Measurements from ENCODE around the gene PLA2G2F. TPM values are rescaled to one million over a fixed set of nuclear protein-coding genes. Genes with fewer than 3 reads are reported as not detected.

Gene PLA2G2F
- total RNA-seq, 2 donors from 2014 or later: not detected

DNA sequence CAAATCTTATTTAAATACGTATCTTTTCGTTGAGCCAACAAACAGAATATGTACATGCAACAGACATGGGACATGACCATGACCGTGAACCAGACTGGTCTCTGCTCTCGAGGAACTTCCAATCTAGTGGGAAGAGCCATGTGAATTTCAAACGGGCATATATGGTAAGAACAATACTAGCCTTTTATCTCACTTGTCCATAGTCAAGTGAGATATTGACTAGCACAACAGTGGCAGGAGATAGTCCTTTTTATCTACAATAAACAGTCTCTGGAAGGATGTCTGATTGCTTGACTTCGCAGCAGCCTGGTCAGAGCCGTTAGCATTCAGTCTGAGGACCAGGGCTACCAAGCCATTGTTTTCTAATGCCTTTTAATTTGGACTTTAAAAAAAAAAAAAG, 59.8 kb downstream of the PLA2G2F start:
- peaks cover 9% of the 10 kb centered on the region for H3K4me1 ChIP-seq
- TF ChIP-seq, protein P1, sequence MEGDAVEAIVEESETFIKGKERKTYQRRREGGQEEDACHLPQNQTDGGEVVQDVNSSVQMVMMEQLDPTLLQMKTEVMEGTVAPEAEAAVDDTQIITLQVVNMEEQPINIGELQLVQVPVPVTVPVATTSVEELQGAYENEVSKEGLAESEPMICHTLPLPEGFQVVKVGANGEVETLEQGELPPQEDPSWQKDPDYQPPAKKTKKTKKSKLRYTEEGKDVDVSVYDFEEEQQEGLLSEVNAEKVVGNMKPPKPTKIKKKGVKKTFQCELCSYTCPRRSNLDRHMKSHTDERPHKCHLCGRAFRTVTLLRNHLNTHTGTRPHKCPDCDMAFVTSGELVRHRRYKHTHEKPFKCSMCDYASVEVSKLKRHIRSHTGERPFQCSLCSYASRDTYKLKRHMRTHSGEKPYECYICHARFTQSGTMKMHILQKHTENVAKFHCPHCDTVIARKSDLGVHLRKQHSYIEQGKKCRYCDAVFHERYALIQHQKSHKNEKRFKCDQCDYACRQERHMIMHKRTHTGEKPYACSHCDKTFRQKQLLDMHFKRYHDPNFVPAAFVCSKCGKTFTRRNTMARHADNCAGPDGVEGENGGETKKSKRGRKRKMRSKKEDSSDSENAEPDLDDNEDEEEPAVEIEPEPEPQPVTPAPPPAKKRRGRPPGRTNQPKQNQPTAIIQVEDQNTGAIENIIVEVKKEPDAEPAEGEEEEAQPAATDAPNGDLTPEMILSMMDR (IDR thresholded peaks at IDR 0.05): no peak
- no peak for DNase-seq
- H3K9me3 ChIP-seq: no peaks in the 10 kb centered on the region
- no peak overlapping the region for H3K27ac ChIP-seq
- H3K27me3 ChIP-seq: no peaks in the 10 kb centered on the region
- no peaks in the 10 kb centered on the region for H3K36me3 ChIP-seq
- intact Hi-C loops (cut with DNase I): no loop called here
- H3K4me3 ChIP-seq: no peak overlapping the region
- H3K9ac ChIP-seq (ENCODE audit: low read depth in 2 of 2, low read length in 2 of 2): no peak overlapping the region

DNA sequence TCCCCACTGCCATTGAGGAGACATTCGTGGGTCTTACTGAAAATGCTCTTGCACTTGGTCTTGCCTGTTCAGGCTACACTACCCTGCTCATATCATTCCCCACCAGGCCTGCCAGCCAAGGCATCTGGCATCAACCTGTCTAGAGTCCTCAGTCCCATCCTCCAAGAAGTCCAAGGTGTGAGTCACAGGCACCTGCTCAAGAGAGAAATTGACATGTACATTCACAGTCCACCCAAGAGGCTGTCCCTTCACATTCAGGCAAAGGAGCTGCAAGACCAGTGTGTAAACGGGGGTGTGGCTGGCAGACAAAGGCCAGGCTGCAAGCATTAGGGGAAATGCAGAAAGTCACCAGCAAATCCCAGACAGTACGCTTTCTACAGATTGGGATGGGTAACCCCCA, 60.3 kb downstream of the PLA2G2F start:
- intact Hi-C loops (cut with DNase I): no loop called here
- Histone ChIP-seq H3K36me3 (no peaks in the 10 kb centered on the region), H3K4me1 (peaks cover 8% of the 10 kb centered on the region), H3K27ac (no peak overlapping the region), H3K4me3 (no peak overlapping the region), H3K9me3 (no peaks in the 10 kb centered on the region), H3K27me3 (no peaks in the 10 kb centered on the region), H3K9ac (ENCODE audit: low read depth in 2 of 2, low read length in 2 of 2) (no peak overlapping the region)
- DNase-seq: peak; percentile 35
- TF ChIP-seq, protein P1 (IDR thresholded peaks at IDR 0.05): no peak

DNA sequence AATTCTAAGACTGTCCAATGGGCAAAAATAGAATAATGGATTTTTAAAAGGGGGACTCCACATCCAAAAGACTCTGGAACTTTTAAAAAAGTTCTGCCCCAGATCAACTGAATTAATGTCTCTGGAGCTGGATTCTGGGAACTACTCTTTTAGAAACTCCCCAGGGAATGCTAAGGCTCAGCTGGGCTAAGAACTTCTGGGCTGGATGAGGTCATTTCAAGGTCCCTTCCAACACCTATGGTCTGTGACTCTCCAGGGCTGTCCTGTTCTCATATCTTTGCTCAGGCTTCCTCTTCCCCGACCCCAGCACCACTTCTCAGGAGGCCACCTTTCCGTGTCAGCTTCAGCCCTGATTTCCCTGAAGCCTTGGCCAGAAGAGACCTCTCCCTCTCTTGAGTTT, 60.7 kb downstream of the PLA2G2F start:
- no peak overlapping the region for H3K27ac ChIP-seq
- no peak overlapping the region for H3K4me3 ChIP-seq
- peaks cover 4% of the 10 kb centered on the region for H3K4me1 ChIP-seq
- intact Hi-C loops (cut with DNase I): no loop called here
- no peak overlapping the region for H3K9ac ChIP-seq (ENCODE audit: low read depth in 2 of 2, low read length in 2 of 2)
- H3K36me3 ChIP-seq: no peaks in the 10 kb centered on the region
- no peaks in the 10 kb centered on the region for H3K9me3 ChIP-seq
- TF ChIP-seq, protein P1 (IDR thresholded peaks at IDR 0.05): no peak
- no peaks in the 10 kb centered on the region for H3K27me3 ChIP-seq
- DNase-seq: no peak

Other genes starting within 250 kb of the PLA2G2F start
- not detected for gene PLA2G2E, start 215.7 kb upstream of the PLA2G2F start, total RNA-seq
- gene PLA2G2A, start 159.7 kb upstream of the PLA2G2F start, total RNA-seq: 100 to 1,000 TPM; 135 to 864 TPM
- 1 to 10 TPM in 1 of 2 donors, not detected in 1; 1.8 TPM for gene PLA2G5, start 69.1 kb upstream of the PLA2G2F start, total RNA-seq
- gene PLA2G2D, start 19.8 kb upstream of the PLA2G2F start, total RNA-seq: under 1 TPM; 0.21 to 0.25 TPM
- gene UBXN10, start 46.8 kb downstream of the PLA2G2F start, total RNA-seq: 1 to 10 TPM; 3.3 to 3.5 TPM
- under 1 TPM in 1 of 2 donors, not detected in 1; 0.27 TPM for gene PLA2G2C, start 47.2 kb downstream of the PLA2G2F start, total RNA-seq
- under 1 TPM; 0.29 to 0.30 TPM for gene VWA5B1, start 151.6 kb downstream of the PLA2G2F start, total RNA-seq